GM18511 (cell line): ENCODE results near the gene MSH5.
"Not testable (repeated sequence)": the region's sequence is repeated elsewhere in the genome, so short reads cannot be mapped to it uniquely, and the experiment has no call there.

Experiments
- ATAC-seq: cut with Tn5 transposase; IDR thresholded peaks from one replicate; pipeline ENCODE4 v1.9.1; 2021; ENCODE audit warnings: mild to moderate bottlenecking, moderate library complexity; ENCODE audit not compliant: unreplicated experiment

MSH5 gene

DNA sequence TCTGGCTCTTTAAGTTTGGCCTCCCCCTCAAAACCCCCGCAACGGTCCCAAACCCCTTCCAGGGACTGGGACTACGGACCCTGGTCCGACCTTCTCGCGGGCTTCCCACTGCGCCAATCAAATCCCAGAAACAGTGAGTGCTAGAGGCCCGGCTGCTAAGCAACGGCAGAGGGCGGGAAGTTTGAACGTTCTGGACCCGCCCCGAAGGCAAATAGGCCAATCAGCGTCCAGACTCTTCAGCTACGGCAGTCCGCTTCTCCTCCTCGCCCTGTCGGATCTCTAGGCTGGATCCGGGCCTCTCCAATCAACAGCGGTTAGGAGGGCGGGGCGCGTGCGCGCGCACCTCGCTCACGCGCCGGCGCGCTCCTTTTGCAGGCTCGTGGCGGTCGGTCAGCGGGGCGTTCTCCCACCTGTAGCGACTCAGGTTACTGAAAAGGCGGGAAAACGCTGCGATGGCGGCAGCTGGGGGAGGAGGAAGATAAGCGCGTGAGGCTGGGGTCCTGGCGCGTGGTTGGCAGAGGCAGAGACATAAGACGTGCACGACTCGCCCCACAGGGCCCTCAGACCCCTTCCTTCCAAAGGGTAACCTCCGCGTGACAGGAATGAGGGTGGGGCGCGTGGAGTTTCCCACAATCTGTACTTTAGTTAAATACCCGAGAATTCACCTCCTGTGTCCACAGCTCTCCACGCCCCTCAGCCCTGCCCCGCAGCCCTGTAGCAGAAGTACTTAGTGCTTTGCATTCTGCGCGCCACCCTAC, at the start of gene MSH5:
MSH5 (plus strand) TSS at position 367 of the 758 bp plus-strand sequence. CDS start 462 bp downstream, outside the sequence.
- peak; percentile 71 for ATAC-seq

- ATAC-seq: no peak
Observed at GRCh38 chr6:31690231-31691077, 49.4 kb upstream of the MSH5 start.

GRCh38 chr6:31691078-31691463, 48.7 kb upstream of the MSH5 start:
- no peak for ATAC-seq

DNA sequence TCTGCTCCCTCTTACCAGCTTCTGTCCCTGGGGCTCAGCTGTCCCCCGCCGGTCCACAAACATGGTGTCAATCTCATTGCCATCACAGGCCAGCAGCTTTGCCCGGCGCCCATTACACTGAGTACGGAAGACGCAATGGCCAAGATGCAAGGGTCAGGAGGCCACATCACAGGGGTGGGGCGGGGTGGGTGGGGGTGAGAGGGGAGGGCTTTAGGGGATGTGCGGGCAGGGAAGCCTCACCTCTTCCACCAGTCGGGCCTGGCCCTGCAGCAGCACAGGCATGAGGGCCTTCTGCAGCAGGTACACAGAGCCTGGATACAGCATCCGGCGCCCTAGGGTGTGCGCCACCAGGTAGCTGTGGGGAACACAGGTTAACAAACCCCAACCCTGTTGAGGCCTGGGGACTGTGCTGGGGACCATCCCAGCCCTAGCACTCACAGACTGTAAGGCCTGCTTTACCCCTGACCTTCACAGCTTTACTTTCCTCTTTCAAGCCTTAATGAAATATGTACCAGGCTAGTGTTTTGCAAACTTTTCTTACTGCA, 48.2 kb upstream of the MSH5 start:
- ATAC-seq: no peak

GRCh38 chr6:31692353-31692752, 47.5 kb upstream of the MSH5 start:
- no peak for ATAC-seq

GRCh38 chr6:31692886-31693285, 46.9 kb upstream of the MSH5 start:
- no peak for ATAC-seq

GRCh38 chr6:31693535-31693934, 46.3 kb upstream of the MSH5 start:
- ATAC-seq: no peak

- no peak for ATAC-seq
Observed at GRCh38 chr6:31697555-31697954, 42.2 kb upstream of the MSH5 start.

- no peak for ATAC-seq
Observed at GRCh38 chr6:31700740-31701401, 38.9 kb upstream of the MSH5 start.

DNA sequence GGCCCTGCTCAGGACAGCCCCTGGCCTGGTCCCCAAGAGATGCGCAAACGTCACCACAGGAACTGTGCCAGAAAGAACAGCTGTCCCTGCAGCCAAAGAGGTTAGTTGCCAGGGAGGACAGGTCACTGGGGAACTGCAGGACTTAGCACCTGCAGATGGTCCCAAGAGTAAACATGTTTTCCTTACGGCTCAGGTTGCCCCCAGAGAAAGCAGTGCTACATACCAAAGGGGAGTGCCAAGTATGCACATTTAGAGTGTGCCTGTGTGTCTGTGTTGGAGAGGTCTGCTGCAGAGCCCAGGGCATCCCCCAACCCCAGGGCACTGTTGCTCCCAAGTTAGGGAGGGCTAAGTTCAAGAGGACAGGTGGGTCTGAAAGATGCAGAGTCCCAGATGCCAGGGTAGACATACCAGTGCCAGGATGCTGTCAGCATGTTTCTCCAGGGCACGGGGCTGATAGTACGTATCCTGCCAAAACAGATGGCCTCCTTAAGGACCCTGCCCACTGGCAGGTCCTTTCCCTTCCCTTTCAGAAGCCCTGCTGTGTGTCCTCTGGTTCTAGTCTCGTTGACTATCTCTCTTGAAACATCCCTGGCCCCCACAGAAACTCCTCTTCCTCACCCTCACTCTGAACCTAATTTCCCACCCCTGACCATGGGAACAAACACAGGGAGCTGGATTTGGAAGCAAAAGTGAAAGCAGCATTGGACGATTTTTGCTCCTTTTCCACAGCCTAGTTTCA, 38.0 kb upstream of the MSH5 start:
- no peak for ATAC-seq

DNA sequence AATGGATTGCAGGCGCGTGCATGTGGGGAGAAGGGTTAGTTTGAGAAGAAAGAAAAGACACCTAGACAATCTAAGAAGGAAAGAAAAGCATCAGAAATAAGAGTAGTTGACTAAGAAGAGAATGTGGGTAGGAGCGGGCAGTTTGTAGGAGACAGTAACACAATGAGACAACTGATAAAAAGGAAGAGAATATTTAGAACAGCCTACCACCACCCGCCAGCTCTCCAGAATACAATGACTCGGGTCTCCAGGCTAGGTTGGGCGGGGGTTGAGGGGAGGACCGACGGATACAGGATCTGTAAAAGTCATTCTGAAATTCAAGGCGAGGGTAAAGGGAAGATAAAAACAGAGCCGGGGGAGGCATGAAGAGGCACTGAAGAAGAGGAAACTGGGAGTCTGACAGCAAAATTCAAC, 37.4 kb upstream of the MSH5 start:
- no peak for ATAC-seq

DNA sequence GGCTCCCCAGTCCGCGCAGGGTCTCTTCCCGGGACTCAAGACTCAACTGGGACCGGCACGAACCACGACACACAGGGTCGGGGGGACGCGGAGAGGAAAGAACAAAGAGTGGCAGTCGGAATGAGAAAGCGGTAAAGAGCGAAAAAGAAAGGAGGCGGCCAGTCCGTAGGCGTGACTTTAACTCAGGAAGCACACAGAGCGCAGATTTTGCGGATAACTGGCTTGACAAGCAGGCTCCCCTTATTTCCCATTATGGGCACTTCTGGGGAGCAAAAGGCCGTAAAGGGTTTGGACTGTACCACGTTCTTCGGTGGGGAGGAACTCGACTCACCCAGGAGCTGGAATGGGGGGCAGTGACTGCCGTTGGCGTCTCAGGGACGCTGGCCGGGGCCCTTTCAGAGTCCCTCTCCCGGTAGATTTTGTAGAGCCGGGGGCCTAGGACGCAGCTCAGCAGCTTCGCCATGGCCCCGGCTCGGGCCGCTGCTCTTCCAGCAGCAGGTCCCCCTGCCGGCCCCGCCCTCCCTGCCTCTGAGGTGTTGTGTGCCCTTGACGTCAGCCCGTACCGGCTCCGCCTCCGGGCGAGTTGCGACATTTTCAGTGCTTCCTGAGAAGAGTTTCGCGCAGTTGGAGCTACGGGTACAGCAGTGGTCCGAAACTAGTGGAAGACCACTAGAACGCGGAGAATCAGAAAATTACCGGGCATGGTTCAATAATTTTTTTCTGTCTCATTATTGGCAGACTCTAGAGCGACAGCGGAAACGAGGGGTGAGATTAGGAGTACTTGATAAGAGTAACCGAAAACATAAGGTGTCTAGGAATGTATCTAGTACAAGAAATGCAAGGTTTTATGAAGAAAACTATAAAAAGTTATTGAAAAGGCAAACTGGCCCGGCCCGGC, 36.7 kb upstream of the MSH5 start, which contains the start of gene ABHD16A:
ABHD16A (minus strand) TSS at position 506 of the 898 bp plus-strand sequence; CDS start at position 463, 43 bp downstream.
- ATAC-seq: peak; percentile 89

- no peak for ATAC-seq
Observed at GRCh38 chr6:31705931-31706330, 33.9 kb upstream of the MSH5 start.

DNA sequence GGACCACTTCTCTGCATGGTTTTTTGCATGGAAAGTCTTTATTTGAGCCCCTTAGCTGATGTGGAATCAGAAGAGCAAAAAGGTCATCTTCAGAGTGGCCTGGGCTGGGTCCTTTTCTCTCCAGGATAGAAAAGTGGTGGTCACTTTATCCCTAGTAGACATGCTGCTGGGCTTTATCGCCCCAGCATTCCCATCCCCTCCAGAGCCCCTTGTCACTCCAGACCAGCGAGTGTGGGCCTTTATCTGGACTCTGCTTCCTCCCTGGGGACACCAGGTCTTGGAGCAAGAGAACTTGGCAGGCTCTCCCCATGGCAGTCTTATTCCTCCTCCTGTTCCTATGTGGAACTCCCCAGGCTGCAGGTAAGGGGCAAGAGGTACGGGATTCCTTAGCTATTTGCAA, 33.2 kb upstream of the MSH5 start, which contains the start of gene LY6G6F:
LY6G6F (plus strand) TSS at position 268 of the 400 bp plus-strand sequence; CDS start at position 309, 41 bp downstream.
- no peak for ATAC-seq

DNA sequence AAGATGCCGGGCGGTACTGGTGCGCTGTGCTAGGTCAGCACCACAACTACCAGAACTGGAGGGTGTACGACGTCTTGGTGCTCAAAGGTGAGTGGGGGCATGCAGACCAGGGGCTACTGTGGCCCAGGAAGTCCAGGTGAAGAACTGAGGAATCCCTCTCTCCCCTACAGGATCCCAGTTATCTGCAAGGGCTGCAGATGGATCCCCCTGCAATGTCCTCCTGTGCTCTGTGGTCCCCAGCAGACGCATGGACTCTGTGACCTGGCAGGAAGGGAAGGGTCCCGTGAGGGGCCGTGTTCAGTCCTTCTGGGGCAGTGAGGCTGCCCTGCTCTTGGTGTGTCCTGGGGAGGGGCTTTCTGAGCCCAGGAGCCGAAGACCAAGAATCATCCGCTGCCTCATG, 32.1 kb upstream of the MSH5 start:
- no peak for ATAC-seq

DNA sequence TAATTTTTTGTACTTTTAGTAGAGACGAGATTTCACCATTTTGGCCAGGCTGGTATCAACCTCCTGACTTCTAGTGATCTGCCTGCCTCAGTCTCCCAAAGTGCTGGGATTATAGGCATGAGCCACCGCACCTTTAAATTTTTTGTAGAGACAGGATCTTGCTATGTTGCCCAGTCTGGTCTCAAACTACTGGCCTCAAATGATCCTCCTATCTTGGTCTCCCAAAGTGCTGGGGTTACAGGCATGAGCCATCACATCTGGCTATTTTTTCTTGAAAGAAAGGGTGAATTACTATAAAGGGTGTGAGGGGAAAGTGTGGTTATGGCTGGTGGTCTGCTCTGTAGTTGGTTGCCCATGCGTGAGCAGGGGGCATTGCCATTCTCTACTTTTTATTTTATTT, 31.6 kb upstream of the MSH5 start:
- no peak for ATAC-seq

DNA sequence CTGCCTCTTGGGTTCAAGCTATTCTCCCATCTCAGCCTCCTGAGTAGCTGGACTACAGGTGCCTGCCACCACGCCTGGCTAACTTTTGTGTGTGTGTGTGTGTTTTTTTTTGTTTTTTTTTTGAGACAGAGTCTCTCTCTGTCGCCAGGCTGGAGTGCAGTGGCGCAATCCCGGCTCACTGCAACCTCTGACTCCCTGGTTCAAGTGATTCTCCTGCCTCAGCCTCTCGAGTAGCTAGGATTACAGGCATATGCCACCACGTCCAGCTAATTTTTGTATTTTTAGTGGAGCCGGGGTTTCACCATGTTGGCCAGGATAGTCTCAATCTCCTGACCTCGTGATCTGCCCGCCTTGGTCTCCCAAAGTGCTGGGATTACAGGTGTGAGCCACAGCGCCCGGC, 30.6 kb upstream of the MSH5 start:
- not testable (repeated sequence) for ATAC-seq

DNA sequence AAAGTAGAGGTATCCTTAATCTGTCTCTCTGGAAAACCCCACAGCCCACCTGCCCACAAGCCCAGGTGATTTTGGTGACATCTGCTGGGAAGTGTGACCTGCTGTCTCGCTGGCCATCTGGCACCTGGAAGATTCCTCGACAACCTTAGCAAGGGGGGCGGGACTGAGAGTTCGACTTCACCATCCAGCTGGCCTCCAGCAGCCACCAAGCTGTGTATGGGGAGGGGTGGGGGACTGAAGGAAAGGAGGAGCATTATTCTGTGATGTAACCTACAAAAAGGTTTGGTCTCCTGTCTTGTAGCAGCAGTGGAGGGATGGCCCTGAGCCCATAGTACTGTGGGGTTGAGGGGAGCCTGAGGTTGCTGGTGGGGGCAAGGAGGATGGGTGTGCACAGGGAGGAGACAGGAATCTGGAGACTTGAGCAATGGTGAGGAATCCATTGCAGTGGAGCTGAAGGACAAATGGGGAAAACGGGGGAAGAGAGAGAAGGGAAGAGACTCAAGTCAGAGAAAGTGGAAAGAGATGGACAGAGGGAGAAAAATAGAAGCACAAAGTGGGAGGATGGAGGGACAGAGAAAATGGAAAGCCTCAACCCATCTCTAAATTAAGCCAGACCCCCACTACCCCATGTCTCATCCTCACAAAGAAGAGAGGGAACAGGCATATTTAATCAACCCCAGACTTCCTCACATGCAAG, 29.1 kb upstream of the MSH5 start:
- no peak for ATAC-seq

DNA sequence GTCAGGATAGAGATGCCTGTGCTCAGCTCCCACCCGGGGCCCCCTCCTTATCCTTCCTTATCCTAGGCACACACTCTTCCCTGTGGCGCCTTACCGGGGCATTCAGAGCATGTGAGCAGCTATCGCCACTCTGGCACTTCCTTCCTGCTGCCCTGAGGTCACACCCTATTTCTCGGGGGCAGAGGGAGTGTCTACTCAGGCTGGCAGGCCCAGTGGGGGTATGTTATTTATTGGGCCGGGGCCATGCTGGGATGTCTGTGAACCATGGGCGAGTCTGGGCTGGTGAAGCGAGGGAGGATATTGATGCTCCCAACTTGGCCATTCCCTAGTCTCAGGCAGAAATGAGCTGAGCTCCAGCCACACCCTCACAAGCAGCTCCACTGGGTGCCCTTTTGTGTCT, 28.6 kb upstream of the MSH5 start:
- no peak for ATAC-seq
